ENCODE measurements around the gene SLITRK4. TPM values are rescaled to one million over a fixed set of nuclear protein-coding genes. Genes with fewer than 3 reads are reported as not detected.

SLITRK4 gene
- total RNA-seq, 1 experiment from 2014 or later, result not detected

- BruUV-seq (replicated peaks), result no TSS peak
- POLR2A ChIA-PET, result no interaction called here
- no peak for DNase-seq (ENCODE audit: low read depth, low spot score)
These were observed 12.2 kb downstream of the SLITRK4 start for GRCh38 chrX:143623657-143624056.

GRCh38 chrX:143621276-143621675 is 14.6 kb downstream of the SLITRK4 start:
- ATAC-seq (no peak), DNase-seq (ENCODE audit: low read depth, low spot score) (no peak)
- Histone ChIP-seq H3K9me3 (ENCODE audit: control insufficient read depth, insufficient read depth, low read depth, low read length) (no peaks in the 10 kb centered on the region), H3K36me3 (ENCODE audit: control insufficient read depth, insufficient read depth, low read length) (no peaks in the 10 kb centered on the region), H3K27ac (ENCODE audit: low read length) (no peak overlapping the region), H3K27me3 (ENCODE audit: control insufficient read depth, insufficient read depth, low read length) (no peaks in the 10 kb centered on the region), H3K4me1 (ENCODE audit: control insufficient read depth, insufficient read depth, low read length) (no peaks in the 10 kb centered on the region), H3K4me3 (ENCODE audit: low read depth in 2 of 2, low read length in 2 of 2) (no peak overlapping the region)
- CTCF ChIA-PET, result no interaction called here
- in situ Hi-C loops (cut with HindIII; ENCODE audit: low pct_unique_long_range_greater_than_20kb, low sequenced_read_pairs) (no loop called here), intact Hi-C loops (cut with micrococcal nuclease; ENCODE audit: unreplicated experiment) (no loop called here)
- TF ChIP-seq REST (IDR thresholded peaks at IDR 0.05; ENCODE audit: insufficient read depth in 1 of 2, low read depth in 2 of 2, low read length in 1 of 2) (no peak), TCF7L2 (IDR thresholded peaks at IDR 0.05; ENCODE audit: low read depth, low read length) (no peak), SIN3A (IDR thresholded peaks at IDR 0.05; ENCODE audit: borderline replicate concordance, insufficient read depth, low read depth, low read length) (no peak), POLR2AphosphoS5 (IDR thresholded peaks at IDR 0.05; ENCODE audit: low read depth, low read length) (no peak), CTCF (IDR thresholded peaks at IDR 0.05) (no peak)
- no TSS peak for BruUV-seq (replicated peaks)
- POLR2A ChIA-PET, result no interaction called here

More at GRCh38 chrX:143623657-143624056, 12.2 kb downstream of the SLITRK4 start:
- Histone ChIP-seq H3K4me1 (ENCODE audit: control insufficient read depth, insufficient read depth, low read length) (no peaks in the 10 kb centered on the region), H3K27ac (ENCODE audit: low read length) (no peak overlapping the region), H3K4me3 (ENCODE audit: low read depth in 2 of 2, low read length in 2 of 2) (no peak overlapping the region), H3K27me3 (ENCODE audit: control insufficient read depth, insufficient read depth, low read length) (no peaks in the 10 kb centered on the region), H3K9me3 (ENCODE audit: control insufficient read depth, insufficient read depth, low read depth, low read length) (no peaks in the 10 kb centered on the region), H3K36me3 (ENCODE audit: control insufficient read depth, insufficient read depth, low read length) (no peaks in the 10 kb centered on the region)
- CTCF ChIA-PET, result no interaction called here
- intact Hi-C loops (cut with micrococcal nuclease; ENCODE audit: unreplicated experiment), result no loop called here
- ATAC-seq, result no peak
- TF ChIP-seq REST (IDR thresholded peaks at IDR 0.05; ENCODE audit: insufficient read depth in 1 of 2, low read depth in 2 of 2, low read length in 1 of 2) (no peak), SIN3A (IDR thresholded peaks at IDR 0.05; ENCODE audit: borderline replicate concordance, insufficient read depth, low read depth, low read length) (no peak), CTCF (IDR thresholded peaks at IDR 0.05) (no peak), TCF7L2 (IDR thresholded peaks at IDR 0.05; ENCODE audit: low read depth, low read length) (no peak), POLR2AphosphoS5 (IDR thresholded peaks at IDR 0.05; ENCODE audit: low read depth, low read length) (no peak)
- in situ Hi-C loops (cut with HindIII; ENCODE audit: low pct_unique_long_range_greater_than_20kb, low sequenced_read_pairs), result no loop called here

All from Panc1 (cell line).